Left ventricle myocardium superior (tissue), 1 donor: Measurements from ENCODE around the gene DPP6. TPM values are rescaled to one million over a fixed set of nuclear protein-coding genes. Genes with fewer than 3 reads are reported as not detected.

ENCODE experiments used
- ATAC-seq: fragments of 200-7000 bp; cut with Tn5 transposase; one replicate; pipeline ENCODE4 v1.9.1; 2020; ENCODE audit warnings: mild to moderate bottlenecking, moderate library complexity
- DNase-seq: peaks from one replicate; pipeline ENCODE4 v3.0.0-alpha.2; 2020
- intact Hi-C: fragments of 100-400 bp; cut with micrococcal nuclease; formaldehyde crosslinking; loops from one replicate; pipeline ENCODE4 v1.11.0; 2022
- total RNA-seq: library from RNA; stranded (reverse); fragmentation: NEBNext Ultra II Directional; extraction: Animal tissue kit (Norgen Biotek cat#: 25700); gene quantifications from one replicate; pipeline ENCODE4 v1.2.1, GENCODE V29; 2021
- donor health status: DM: no; HTN: yes; CAD: no; lungs with severe emphysema.

The DPP6 gene
- total RNA-seq, 1 donor from 2014 or later: not detected

DNA sequence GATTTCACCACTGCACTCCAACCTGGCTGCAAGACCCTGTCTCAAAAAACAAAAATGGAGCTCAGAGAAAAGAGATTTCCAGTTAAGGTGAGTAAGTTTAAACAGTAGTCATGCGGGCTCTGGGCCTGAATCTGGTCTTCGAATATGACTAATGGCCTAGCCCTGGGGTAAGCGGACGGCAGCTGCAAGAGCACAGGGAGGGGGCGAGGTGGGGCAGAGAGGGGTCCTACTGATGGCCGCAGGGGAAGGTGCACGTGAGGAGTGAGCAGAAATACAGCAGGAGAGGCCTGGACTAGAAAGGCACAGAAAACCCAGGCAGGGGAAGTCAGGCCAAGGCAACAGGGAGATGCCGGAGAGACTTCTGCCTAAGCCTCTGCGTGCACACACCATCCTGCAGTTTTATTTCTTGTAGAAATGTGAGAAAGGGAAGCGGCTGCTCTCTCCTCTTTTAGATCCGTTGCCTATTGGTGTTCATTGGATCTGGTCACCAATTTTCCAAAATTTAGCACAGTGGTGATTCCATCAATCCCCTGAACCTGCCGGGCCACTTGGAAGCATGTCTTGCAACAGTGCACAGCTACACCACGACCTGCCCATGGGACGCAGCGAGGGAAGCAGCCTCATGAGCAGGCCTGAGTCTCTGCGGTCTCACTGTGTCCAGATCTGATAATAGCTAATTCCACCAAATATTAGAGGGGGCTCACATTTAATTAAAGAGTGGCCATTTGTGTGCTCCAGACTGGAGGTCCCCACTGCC, 811.7 kb downstream of the DPP6 start:
- intact Hi-C loops: no loop called here
- DNase-seq (no peak), ATAC-seq (no peak)

DNA sequence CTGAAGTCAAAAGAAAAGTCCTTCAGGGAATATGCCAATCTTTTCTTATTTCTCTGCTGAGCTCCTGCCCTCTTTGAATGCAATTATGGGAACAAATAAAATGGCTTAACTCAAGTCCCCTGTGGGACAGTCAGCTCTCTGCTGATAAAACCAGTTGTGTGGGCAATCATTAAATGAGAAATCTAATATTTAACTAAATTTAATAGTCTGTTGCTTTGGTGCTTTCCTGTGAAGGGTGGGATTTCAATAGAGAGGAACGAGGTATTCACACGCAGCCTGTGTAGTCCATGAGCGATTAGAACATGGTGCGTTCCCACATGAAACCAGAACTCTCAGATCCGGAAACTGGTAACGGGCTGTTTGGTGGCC, 812.3 kb downstream of the DPP6 start:
- ATAC-seq (no peak), DNase-seq (no peak)
- intact Hi-C loops: no loop called here

DNA sequence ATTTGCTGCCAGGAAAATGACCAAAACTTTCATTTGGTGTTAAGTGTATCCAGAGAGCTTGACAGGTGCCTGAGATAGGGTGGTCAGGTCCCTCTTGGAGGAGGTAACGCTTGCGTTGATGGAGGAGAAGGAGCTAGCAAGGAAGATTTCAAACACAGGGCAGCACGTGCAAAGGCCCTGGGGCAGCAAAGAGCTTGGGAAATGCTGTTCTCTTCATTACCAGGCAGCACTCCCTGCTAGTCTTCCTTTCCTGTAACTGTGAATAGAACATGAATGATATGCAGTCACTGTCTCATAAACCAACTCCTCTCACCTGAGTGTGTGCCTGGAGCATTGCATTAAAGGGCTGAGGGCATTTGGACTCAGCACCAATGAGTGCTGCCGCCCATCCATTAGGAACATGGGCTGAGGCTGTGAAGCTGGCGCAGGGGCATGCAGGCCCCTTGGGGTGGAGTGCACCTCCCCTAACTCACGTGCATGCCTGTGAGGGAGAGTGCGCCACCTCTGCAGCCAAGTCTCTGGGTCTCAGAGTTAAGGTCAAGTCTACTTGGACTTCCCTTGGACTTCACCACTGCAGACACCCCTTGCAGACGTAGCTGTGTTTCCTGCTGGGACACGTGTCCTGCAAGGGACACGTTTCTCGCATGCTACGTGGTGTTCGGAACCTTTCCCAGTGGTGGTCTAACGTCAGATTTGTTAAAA, 813.9 kb downstream of the DPP6 start:
- intact Hi-C loops: no loop called here
- no peak for DNase-seq
- no peak for ATAC-seq

DNA sequence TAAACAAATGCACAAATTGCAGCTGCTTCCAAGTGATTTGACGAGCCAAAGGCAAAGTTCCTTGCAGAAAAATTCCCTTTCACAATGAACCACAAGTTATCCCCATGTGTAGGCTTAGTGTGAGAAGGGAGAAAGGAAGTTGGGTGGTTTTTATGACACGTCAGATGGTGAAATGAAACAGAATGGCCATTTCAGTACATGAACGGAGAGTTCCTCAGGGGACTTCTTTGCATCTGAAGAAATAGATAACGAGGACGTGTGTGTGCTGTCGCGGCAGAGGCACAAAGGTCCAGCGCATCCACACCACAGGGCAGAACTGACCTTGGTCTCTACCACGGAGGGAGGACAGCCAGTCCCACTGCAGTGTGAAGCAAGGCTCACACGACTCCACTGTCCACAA, 814.9 kb downstream of the DPP6 start:
- ATAC-seq (no peak), DNase-seq (no peak)
- intact Hi-C loops: no loop called here

GRCh38 chr7:154868921-154869320, 816.7 kb downstream of the DPP6 start:
- intact Hi-C loops: no loop called here
- DNase-seq: no peak
- no peak for ATAC-seq

DNA sequence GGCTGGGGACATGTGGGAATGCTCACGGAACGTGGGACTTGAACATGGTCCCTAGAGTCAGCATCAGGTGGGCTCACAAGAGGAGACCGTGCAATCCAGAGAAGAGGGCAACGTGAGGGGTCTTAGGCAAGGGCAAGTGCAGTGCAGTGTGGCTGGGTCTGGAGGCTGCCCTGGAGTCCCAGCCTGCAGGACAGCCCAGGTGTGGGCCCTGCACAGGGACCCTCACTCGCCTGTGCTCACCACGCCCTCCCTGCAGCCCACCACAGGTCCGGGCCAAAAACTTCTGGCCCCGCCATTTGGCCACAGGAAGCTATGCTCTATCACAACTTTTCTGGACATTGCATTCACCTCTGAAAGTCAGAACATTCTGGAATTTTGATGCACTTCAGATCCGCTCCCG, 817.2 kb downstream of the DPP6 start:
- intact Hi-C loops: no loop called here
- ATAC-seq: no peak
- DNase-seq: no peak

- intact Hi-C loops: no loop called here
- ATAC-seq (no peak), DNase-seq (no peak)
These were observed 819.3 kb downstream of the DPP6 start for GRCh38 chr7:154871507-154871906.

DNA sequence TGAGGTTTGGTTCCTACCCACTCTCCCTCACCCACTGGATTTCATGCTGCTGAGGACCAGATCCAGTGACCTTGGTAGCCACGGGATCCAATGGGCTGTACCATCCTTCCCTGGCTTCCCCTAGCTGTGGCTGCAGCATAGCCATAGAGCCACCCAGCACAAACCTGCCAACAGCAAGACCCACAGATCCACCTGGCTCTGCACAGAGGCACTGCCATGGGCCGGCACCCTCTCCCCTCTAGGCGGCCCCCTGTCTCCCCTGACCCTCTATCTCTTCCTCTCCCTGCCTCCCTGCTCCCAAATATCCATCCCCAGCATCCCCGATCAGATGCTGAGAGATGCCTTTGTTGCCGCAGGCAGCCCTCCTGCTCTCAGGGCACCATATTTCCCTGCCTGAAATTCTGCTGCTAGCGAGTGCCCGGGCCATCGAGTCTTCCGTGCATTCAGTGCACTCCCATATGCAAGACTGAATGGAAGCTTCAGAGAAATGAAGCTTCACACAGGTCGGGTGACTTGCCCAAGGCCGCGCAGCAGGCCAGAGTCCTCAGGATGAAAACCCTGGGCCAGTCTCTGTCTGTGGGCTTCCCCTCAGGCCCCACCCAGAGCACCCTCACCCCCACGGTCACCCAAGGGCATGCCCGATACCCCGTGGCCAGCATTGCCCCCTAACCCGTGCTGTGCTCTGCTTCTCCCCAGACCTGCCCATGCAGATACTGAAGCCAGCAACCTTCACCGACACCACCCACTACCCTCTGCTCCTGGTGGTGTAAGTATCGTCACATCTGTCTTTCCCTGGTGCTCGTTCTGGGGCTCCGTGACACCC, 819.9 kb downstream of the DPP6 start:
- intact Hi-C loops: no loop called here
- ATAC-seq (no peak), DNase-seq (no peak)

DNA sequence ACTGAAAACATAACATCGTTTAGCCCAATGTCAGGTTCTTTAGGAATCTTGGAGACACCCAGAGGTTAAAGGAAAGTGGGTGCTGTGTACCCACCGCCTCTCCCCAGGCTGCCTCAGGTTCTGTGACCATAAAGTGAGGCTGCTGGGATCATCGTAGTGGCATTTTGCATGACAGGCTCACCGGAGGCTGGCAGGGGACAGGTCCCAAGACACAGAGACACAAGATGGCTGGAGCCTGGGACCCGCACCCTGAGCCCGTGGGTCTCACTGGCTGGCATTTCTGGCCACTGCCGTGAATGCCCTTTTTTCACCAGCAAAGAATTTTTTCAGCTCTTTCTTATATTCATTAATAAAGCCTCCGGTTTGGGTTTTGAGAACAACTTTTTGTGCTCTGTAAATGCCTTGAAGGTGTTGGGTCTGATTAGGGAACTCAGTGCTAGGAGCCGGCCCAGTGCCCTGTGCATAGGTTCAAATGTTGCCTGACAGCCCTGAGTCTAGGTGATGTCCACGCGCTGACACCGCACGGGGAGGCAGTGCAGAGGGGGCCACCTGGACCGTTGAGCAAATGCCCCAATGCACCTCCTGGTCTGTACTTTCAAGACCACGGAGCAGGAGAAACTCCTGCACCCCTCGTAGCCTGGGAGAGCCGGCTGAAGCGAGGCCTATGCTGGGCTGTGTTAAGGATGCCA, 820.8 kb downstream of the DPP6 start:
- ATAC-seq (no peak), DNase-seq (no peak)
- intact Hi-C loops: no loop called here

DNA sequence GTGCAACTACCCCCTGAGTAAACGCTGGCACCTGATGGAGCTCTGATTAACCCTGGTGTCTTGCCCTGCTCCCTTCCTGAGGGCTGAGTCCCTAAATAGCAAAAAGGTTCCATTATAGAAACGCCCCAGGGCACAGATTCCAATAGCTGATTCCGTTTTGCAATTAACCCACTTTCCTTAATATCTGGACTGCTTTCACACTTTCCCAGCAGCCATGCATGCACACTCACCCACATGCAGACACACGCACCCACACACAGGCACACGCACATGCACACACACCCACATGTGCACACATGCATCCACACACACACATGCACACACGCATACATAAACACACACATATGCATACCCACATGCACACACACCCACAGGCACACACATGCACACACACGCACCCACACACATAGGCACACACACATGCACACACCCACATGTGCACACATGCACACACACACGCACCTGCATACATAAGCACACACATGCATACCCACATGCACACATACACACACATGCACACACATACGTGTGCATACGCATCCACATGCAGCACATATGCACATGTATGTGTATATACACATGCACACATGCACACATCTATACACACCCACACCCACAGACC, 821.4 kb downstream of the DPP6 start:
- no peak for ATAC-seq

GRCh38 chr7:154874409-154875113, 822.4 kb downstream of the DPP6 start:
- ATAC-seq: no peak
- no peak for DNase-seq
- intact Hi-C loops: no loop called here

More for the DNA sequence above, 821.4 kb downstream of the DPP6 start:
- DNase-seq: no peak
- intact Hi-C loops: no loop called here

GRCh38 chr7:154875297-154875696, 823.1 kb downstream of the DPP6 start:
- ATAC-seq (no peak), DNase-seq (no peak)
- intact Hi-C loops: no loop called here

DNA sequence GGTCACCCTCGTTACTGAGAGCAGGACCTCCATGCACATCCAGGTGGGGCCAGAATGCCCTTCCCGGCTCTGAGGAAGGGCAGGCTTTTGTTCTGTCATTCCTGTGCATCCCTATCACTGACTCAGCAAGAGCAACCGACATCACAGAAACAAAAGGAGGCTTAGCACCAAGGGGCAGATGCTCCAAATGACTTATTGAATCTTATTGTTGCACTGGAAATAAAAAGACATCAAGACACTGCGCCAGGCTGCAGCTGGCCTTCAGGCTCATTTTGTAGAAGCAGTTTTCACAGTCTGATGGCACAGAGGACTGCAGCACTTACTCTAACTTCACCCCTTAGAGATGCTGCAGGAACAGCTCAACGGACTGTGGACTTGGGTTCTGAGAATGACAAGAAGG, 824.3 kb downstream of the DPP6 start:
- ATAC-seq: no peak
- intact Hi-C loops: no loop called here
- no peak for DNase-seq

- ATAC-seq (no peak), DNase-seq (no peak)
- intact Hi-C loops: no loop called here
These were observed 824.8 kb downstream of the DPP6 start for GRCh38 chr7:154877031-154877430.

GRCh38 chr7:154879629-154880028, 827.4 kb downstream of the DPP6 start:
- intact Hi-C loops: no loop called here
- ATAC-seq (no peak), DNase-seq (no peak)

DNA sequence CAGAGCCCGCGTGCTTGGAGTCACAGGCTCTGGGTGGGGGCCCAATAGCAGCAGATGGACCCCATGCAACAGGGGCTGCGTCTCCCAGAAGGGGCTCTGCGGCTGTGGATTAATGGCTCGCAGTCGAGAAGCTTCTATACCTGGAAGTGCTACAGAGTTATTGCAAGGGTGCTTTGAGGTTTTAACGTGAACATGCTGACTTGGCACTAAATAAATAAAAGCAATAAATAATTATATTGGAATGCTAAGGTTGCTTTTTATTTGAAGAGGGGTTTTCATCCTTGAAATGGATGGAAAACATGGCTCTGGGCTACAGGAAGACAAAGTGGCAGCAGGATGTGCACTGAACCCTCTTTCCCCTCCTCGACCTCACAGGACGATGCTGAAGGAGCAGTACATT, 828.3 kb downstream of the DPP6 start:
- intact Hi-C loops: no loop called here
- no peak for ATAC-seq

DNA sequence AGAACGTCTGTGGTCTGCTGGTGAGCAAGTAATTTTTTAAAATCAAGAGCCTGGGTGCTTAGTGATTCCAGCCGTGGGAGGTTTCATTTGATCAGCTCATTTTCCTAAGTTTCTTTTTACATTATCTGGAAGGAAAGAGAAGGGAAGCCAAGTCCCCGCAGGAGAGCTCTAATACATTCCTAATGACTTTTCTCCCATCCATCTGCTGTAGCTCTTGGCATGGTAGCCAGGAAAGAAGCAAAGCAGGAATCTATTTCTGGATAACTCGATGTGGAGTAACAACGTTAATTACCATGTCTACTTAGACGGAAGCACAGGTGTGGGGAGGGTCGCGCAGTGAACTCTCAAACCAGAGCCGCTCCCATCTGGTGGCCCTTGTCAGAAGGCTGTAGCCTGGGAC, 828.8 kb downstream of the DPP6 start:
- no peak for ATAC-seq
- intact Hi-C loops: no loop called here
- DNase-seq: no peak

More for the DNA sequence above, 828.3 kb downstream of the DPP6 start:
- DNase-seq: no peak

GRCh38 chr7:154881526-154881925, 829.3 kb downstream of the DPP6 start:
- ATAC-seq (no peak), DNase-seq (no peak)
- intact Hi-C loops: no loop called here
